NCI-H1694 (cell line): ENCODE data around the gene METTL9.
A peak's percentile ranks its signal among the peaks of the same experiment; 100 is the strongest.
"Not testable (repeated sequence)": the region's sequence is repeated elsewhere in the genome, so short reads cannot be mapped to it uniquely, and the experiment has no call there.

Source experiments
- DNase-seq: peaks from one replicate; lab custom pipeline; 2025; lab: John Stamatoyannopoulos, UW

METTL9 gene

DNA sequence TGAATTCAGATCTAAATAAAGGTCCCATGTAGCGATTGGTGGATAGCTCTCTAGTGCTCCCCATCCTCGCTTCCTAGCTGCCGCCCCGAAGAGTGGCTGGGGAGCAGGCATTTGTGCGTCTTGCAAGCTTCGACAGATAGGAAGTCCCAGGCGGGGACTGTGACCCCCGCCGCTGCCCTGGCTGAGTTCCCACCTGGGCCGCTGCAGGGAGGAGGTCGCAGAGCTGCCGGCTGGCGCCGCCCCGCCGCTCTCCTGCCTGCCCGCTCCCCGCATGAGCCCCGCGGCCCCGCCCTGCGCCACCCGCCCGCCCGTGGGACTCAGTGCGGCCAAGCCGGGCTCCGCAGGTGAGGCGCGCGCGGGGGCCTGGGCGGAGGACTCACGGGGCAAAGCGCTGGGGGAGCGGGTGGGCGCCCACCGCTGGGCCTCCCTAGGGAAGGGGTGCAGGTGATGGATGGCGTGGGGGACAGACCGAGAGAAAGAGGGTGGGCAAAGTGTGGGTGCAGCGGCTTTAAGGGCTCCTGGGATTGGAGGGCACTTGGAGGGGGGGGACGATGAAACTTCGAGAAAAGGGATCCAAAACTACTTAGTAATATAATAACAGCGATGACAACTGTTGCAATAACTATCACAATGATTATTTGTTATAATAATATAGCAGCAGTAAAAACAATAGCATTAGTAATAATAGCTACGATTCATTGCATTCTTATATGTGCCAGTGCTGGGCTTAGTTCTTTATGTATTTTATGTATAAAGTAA lies 64.7 kb downstream of the METTL9 start, which contains the start of gene OTOA:
OTOA (plus strand) TSS at position 80 of the 759 bp plus-strand sequence. CDS start 14,547 bp downstream, outside the sequence.
- no peak for DNase-seq

DNA sequence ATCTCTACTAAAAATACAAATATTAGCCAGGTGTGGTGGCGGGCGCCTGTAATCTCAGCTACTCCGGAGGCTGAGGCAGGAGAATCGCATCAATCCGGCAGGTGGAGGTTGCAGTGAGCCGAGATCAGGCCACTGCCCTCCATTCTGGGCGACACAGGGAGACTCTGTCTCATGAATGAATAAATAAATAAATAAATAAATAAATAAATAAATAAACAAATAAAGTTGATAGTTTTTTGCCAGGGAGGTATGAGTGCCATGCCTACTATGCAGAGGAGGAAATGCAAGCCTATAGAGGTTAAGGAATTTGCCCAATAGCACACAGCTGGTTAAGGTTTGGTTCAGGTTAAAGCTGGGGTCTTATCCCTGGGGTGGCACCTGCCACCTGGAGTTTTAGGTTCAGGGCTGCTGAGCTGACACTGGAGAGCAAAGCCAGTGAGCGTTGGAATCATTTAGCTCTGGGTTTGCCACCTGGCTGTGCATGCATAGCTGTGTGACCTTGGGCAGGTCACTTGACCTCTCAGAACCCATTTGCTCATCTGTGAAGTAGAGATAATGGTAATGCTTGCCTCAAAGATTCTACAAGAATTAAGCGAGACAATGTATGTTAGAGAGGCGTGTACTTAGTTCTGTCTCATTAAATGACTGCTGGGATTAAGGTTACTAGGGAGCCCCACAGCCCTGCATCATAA lies 65.6 kb downstream of the METTL9 start:
- DNase-seq: no peak

GRCh38 chr16:21666772-21667171 lies 67.4 kb downstream of the METTL9 start:
- no peak for DNase-seq

DNA sequence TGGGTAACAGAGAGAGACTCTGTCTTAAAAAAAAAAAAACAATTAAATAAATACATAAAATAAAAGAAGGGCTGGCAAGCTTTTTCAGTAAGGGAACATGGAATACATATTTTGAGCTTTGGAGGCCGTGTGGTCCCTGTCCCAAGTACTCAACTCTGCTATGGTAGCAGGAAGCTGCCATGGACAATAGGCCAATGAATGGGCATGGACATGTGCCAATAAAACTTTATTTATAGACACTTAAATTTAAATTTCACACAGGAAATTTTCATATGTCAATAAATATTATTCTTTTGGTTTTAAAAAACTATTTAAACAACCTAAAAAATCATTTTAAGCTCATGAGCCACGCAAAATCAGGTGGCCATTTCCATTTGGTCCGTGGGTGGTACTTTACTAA lies 68.2 kb downstream of the METTL9 start:
- DNase-seq: no peak

DNA sequence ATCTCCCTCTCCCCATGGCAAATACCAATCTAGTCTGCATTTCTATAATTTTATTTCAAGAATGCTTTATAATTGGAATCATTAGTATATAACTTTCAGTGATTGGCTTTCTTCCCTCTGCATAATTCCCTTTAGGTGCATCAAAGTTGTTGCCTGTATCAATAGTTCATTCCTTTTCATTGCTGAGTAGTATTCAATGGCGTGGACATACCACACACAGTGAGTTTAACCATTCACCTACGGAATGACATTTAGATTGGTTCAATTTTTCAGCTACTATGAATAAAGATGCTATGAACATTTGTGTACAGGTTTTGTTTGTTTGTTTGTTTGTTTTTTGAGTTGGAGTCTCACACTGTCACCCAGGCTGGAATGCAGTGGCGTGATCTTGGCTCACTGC lies 74.1 kb downstream of the METTL9 start:
- no peak for DNase-seq

GRCh38 chr16:21674456-21674855 lies 75.1 kb downstream of the METTL9 start:
- not testable (repeated sequence) for DNase-seq

DNA sequence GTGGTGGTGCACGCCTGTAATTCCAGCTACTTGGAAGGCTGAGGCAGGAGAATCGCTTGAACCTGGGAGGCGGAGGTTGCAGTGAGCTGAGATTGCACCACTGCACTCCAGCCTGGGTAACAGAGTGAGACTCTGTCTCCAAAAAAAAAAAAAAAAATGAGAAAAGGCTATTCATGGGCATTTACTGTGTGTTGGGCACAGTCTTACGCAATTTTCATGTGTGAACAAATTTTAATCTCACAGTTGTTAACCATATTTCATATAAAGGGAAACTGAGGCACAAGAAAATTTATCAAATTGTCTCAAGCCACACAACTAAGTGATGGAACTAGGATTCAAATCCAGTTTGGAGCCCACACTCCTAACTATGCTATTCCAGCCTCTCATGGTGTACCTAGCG lies 81.3 kb downstream of the METTL9 start:
- DNase-seq: not testable (repeated sequence)

GRCh38 chr16:21683184-21683583 lies 83.8 kb downstream of the METTL9 start:
- no peak for DNase-seq

DNA sequence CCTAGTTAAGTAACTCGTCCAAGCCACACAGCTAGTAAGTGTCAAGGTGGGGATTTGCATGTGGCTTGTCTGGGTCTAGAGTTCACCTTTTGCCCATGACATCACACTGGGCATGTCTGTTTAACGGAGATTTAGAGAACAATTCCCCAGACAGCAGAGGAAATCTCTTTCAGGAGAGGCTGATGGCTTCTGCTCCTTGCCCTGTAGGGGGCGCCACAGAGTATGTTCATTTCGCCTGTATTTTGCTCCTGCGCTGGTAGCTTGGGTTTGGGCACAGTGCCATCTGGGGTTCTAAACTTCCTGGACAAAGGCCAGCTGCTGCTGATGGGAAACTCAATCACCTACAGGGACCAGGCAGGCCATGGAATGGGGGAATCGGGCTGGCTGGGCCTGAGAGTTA lies 84.8 kb downstream of the METTL9 start:
- DNase-seq: peak; percentile 23

GRCh38 chr16:21685034-21685455 lies 85.7 kb downstream of the METTL9 start:
- no peak for DNase-seq

GRCh38 chr16:21689107-21689506 lies 89.7 kb downstream of the METTL9 start:
- no peak for DNase-seq

- not testable (repeated sequence) for DNase-seq
These were observed 91.6 kb downstream of the METTL9 start for GRCh38 chr16:21690967-21691366.

GRCh38 chr16:21694609-21695008 lies 95.2 kb downstream of the METTL9 start:
- DNase-seq: no peak

DNA sequence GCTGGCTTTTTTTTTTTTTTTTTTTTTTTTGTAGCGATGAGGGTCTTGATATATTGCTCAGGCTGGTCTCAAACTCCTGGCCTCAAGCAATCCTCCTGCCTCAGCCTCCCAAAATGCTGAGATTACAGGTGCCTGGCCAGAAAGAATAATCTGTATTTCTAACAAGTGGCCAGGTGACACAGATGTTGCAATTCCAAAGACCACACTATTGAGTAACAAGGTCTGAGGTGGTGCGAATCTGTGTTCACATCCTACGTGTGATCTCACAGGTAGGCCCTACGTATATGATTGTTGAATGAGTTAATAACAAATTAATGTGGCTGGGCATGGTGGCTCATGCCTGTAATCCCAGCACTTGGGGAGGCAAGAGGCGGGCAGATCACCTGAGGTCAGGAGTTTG lies 97.7 kb downstream of the METTL9 start:
- no peak for DNase-seq

- DNase-seq: no peak
These were observed 99.0 kb downstream of the METTL9 start for GRCh38 chr16:21698169-21699032.

DNA sequence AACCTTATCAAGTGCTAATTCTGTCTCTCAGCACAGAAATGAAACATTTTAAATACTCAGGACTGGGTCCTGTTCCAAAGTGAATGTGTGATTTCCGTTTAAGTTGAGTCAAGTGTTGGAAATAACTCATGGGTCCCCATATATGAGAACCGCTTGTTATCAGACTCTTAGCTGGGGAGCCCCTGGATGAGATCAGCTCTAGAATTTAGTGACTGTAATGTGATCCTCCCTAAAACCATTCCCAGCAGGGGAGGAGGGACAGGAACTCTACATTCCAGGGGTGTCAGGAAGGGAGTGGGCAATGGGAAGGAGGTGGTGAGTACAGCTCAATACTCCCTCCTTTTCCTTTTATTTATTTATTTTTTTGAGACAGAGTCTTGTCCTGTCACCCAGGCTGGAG lies 101.9 kb downstream of the METTL9 start:
- no peak for DNase-seq

GRCh38 chr16:21702276-21702675 lies 102.9 kb downstream of the METTL9 start:
- no peak for DNase-seq

- no peak for DNase-seq
These were observed 103.8 kb downstream of the METTL9 start for GRCh38 chr16:21703156-21703555.

GRCh38 chr16:21703589-21704174 lies 104.3 kb downstream of the METTL9 start:
- DNase-seq: no peak

DNA sequence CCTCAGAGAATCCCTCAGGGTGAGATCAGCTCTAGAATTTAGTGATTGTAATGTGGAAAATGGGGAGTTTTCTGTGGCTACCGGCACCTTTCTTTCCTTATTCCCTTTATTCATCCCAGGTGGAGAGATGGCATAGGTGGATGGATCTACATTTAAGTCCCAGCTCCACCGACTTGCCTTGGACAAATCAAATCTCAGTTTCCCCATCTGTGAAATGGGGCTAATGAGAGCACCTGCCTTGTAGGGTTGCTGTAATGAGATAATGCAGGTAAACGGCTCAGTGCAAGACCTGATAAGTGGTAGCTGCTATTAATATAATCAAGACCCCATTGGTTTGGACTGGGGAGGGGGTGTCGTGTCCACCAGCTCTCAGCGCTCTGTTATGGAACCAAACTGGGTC lies 104.9 kb downstream of the METTL9 start:
- DNase-seq: no peak

DNA sequence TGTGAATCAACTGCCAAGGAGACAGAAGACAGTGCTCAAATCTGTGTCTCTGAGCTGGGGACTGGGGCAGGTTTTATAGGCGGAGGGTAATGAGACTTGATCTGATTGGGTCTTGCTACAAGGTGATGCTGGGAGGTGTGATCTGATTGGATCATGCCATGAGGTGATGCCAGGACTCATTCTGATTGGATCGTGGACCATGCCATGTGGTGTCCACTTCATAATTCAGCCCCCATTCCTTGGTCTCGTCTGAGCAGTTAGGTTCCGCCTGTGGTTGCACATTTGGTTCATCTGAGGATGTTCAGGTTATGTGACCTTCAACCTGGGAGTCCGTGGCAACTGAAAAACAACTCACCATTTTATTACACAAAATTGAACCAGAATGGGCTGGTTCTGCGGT lies 105.4 kb downstream of the METTL9 start:
- no peak for DNase-seq
